ENCODE measurements around the gene PKNOX2. TPM values are rescaled to one million over a fixed set of nuclear protein-coding genes. Genes with fewer than 3 reads are reported as not detected.

Gene PKNOX2
- total and polyA plus RNA-seq, 2 of the 4 experiments (the other 2 are of a cell fraction): 0.72 to 2.3 TPM

DNA sequence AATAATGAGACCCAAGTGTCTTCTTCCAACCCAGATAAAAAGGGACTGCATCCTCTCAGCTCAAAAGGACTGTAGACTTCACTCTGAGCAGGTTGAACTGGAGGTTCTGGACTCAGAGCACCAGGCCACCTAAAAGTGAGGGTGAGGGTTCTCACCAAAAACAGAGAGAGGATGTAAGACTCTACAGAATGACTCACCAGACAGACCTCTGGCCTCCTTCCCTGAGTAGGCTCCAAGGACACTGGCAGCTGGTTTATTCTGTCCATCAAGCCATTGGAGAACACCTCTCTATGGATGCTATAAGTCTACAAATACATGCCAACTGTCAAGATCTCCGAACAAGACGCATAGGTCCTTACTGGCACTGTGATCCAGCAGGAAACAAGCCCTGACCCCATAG lies 304.3 kb downstream of the PKNOX2 start:
- no peak overlapping the region for H2BK20ac ChIP-seq (ENCODE audit: low read depth, low read length)
- ATAC-seq (ENCODE audit: low read depth) (peak; percentile 37; the same call in 1 of the 2 replicates), DNase-seq (no peak)
- TF ChIP-seq POLR2A (IDR thresholded peaks at IDR 0.05; ENCODE audit: low read depth, low read length) (no peak), NFE2L2 (IDR thresholded peaks at IDR 0.05; ENCODE audit: low read depth, low read length) (no peak), RAD21 (IDR thresholded peaks at IDR 0.05; ENCODE audit: low read length) (no peak), BHLHE40 (IDR thresholded peaks at IDR 0.05; ENCODE audit: low read depth, low read length) (no peak), RFX5 (IDR thresholded peaks at IDR 0.05; ENCODE audit: low read depth, low read length) (no peak), FOS (IDR thresholded peaks at IDR 0.05; ENCODE audit: low read depth, low read length) (no peak), CEBPB (IDR thresholded peaks at IDR 0.05; ENCODE audit: low read depth, low read length) (no peak), SMC3 (IDR thresholded peaks at IDR 0.05; ENCODE audit: low read depth, low read length) (no peak), MAZ (IDR thresholded peaks at IDR 0.05; ENCODE audit: borderline replicate concordance, low read depth, low read length) (no peak), RCOR1 (IDR thresholded peaks at IDR 0.05; ENCODE audit: insufficient replicate concordance, low read length) (no peak), MXI1 (IDR thresholded peaks at IDR 0.05; ENCODE audit: borderline replicate concordance, low read depth, low read length) (no peak), MAFK (IDR thresholded peaks at IDR 0.05; ENCODE audit: low read depth, low read length) (no peak), CHD1 (IDR thresholded peaks at IDR 0.05; ENCODE audit: low read depth, low read length) (no peak)
- TF ChIP-seq, protein P1, sequence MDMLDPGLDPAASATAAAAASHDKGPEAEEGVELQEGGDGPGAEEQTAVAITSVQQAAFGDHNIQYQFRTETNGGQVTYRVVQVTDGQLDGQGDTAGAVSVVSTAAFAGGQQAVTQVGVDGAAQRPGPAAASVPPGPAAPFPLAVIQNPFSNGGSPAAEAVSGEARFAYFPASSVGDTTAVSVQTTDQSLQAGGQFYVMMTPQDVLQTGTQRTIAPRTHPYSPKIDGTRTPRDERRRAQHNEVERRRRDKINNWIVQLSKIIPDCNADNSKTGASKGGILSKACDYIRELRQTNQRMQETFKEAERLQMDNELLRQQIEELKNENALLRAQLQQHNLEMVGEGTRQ (IDR thresholded peaks at IDR 0.05; ENCODE audit: low read depth, low read length): no peak
- TF ChIP-seq, protein P2, sequence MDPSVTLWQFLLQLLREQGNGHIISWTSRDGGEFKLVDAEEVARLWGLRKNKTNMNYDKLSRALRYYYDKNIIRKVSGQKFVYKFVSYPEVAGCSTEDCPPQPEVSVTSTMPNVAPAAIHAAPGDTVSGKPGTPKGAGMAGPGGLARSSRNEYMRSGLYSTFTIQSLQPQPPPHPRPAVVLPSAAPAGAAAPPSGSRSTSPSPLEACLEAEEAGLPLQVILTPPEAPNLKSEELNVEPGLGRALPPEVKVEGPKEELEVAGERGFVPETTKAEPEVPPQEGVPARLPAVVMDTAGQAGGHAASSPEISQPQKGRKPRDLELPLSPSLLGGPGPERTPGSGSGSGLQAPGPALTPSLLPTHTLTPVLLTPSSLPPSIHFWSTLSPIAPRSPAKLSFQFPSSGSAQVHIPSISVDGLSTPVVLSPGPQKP (IDR thresholded peaks at IDR 0.05; ENCODE audit: borderline replicate concordance, low read depth, low read length): no peak
- TF ChIP-seq, protein P3, sequence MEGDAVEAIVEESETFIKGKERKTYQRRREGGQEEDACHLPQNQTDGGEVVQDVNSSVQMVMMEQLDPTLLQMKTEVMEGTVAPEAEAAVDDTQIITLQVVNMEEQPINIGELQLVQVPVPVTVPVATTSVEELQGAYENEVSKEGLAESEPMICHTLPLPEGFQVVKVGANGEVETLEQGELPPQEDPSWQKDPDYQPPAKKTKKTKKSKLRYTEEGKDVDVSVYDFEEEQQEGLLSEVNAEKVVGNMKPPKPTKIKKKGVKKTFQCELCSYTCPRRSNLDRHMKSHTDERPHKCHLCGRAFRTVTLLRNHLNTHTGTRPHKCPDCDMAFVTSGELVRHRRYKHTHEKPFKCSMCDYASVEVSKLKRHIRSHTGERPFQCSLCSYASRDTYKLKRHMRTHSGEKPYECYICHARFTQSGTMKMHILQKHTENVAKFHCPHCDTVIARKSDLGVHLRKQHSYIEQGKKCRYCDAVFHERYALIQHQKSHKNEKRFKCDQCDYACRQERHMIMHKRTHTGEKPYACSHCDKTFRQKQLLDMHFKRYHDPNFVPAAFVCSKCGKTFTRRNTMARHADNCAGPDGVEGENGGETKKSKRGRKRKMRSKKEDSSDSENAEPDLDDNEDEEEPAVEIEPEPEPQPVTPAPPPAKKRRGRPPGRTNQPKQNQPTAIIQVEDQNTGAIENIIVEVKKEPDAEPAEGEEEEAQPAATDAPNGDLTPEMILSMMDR (conservative IDR thresholded peaks at IDR 0.05; ENCODE audit: low read depth, low read length): no peak
- no peak overlapping the region for H4K8ac ChIP-seq (ENCODE audit: low read depth in 2 of 2, low read length in 2 of 2)
- H3K36me3 ChIP-seq (ENCODE audit: control insufficient read depth, insufficient read depth, low read length): no peaks in the 10 kb centered on the region
- no peak overlapping the region for H3K9ac ChIP-seq (ENCODE audit: low read depth, low read length)
- H3K14ac ChIP-seq (replicated peaks; ENCODE audit: low read depth, low read length): no peak overlapping the region
- no peaks in the 10 kb centered on the region; the same call in 1 of the 2 replicates for H3K9me1 ChIP-seq (ENCODE audit: insufficient read depth, low read length)
- dilution Hi-C loops (cut with HindIII; ENCODE audit: low sequenced_read_pairs, unreplicated experiment): no loop called here
- no peak overlapping the region for H3K4me2 ChIP-seq (ENCODE audit: low read depth, low read length)
- no peaks in the 10 kb centered on the region for H3K9me3 ChIP-seq (ENCODE audit: control insufficient read depth, insufficient read depth, low read length)
- no peak overlapping the region for H3K27ac ChIP-seq (ENCODE audit: insufficient read depth, low read length)
- no peak overlapping the region for H3K4ac ChIP-seq (ENCODE audit: low read depth, low read length)
- no peak overlapping the region for H2BK5ac ChIP-seq (ENCODE audit: low read depth, low read length, poor library complexity, severe bottlenecking)
- H3K56ac ChIP-seq (ENCODE audit: extremely low read depth, insufficient read depth, low read length): no peak overlapping the region
- H4K20me1 ChIP-seq (ENCODE audit: insufficient read depth, low read length): no peaks in the 10 kb centered on the region
- no peak overlapping the region for H2BK15ac ChIP-seq (ENCODE audit: low read depth, low read length)
- ChIA-PET POLR2A (ENCODE audit: unreplicated experiment) (no interaction called here), CTCF (no interaction called here)
- in situ Hi-C loops (cut with MboI; ENCODE audit: low sequenced_read_pairs): no loop called here
- H3K79me1 ChIP-seq (ENCODE audit: low read depth in 1 of 2, low read length in 2 of 2): no peaks in the 10 kb centered on the region
- H2BK120ac ChIP-seq (ENCODE audit: low read depth, low read length): no peak overlapping the region
- no peak overlapping the region for H2AK5ac ChIP-seq (ENCODE audit: low read depth, low read length)
- WGBS, 2 experiments (ENCODE audit: extremely low coverage in 2 of 2, insufficient read length in 1 of 2): no CpG with 5 or more reads among the region's 2 CpGs
- H4K91ac ChIP-seq (ENCODE audit: insufficient read depth, low read depth, low read length): no peak overlapping the region
- no peak overlapping the region for H2AFZ ChIP-seq (replicated peaks; ENCODE audit: low read length, poor library complexity)
- no peak overlapping the region for H3K23ac ChIP-seq (ENCODE audit: low read depth, low read length)
- H2AK9ac ChIP-seq (replicated peaks; ENCODE audit: low read depth, low read length, poor library complexity): no peak overlapping the region
- H3K27me3 ChIP-seq (ENCODE audit: control insufficient read depth, insufficient read depth, low read length): no peaks in the 10 kb centered on the region
- H3K18ac ChIP-seq (ENCODE audit: low read depth, low read length): no peak overlapping the region
- H3K4me3 ChIP-seq (ENCODE audit: insufficient read depth, low read depth, low read length): no peak overlapping the region
- H3K4me1 ChIP-seq (ENCODE audit: control insufficient read depth, insufficient read depth, low read length): no peaks in the 10 kb centered on the region; the same call in 1 of the 2 replicates
- BruUV-seq (replicated peaks): no TSS peak
- intact Hi-C loops (cut with micrococcal nuclease): no loop called here
- no peak overlapping the region for H4K5ac ChIP-seq (ENCODE audit: low read depth, low read length)

Measured in IMR-90 (cell line).